Breast epithelium (tissue), 3 donors: ENCODE results near the gene KRTAP4-9.

Experiments used
- POLR2A ChIP-seq: fragments of 450-650 bp; IDR thresholded peaks from one replicate; pipeline ENCODE4 v1.6.1; 2016; ENCODE audit warnings: antibody characterized with exemption, mild to moderate bottlenecking, moderate library complexity
- TF ChIP-seq, protein P1 (sequence below), 3 donors: fragments of 450-650 bp; IDR thresholded peaks; one replicate each; pipeline ENCODE4 v1.5.1; 2016 to 2017; ENCODE audit warnings: antibody characterized with exemption in 3 of 3, mild to moderate bottlenecking in 3 of 3, moderate library complexity in 3 of 3

DNA sequence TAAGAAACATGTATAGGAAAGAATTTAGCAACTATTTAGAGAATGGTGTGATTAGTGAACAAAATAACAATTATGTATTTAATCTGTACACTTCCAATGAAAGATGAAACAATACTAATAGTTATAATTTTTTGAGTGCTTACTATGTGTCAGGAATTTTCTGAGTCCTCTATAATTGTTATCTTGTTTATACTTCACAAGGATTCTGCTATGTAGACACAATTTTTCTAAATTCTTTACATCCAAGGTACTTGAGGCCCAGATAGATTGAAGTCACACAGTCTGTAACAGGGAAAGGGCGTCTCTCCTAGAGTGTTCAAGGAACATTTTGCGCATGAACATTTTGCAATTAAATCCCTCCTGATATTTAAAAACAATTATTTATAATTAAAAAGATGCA lies 19.9 kb downstream of the KRTAP4-9 start:
- TF ChIP-seq POLR2A: no peak
- TF ChIP-seq, protein P1, sequence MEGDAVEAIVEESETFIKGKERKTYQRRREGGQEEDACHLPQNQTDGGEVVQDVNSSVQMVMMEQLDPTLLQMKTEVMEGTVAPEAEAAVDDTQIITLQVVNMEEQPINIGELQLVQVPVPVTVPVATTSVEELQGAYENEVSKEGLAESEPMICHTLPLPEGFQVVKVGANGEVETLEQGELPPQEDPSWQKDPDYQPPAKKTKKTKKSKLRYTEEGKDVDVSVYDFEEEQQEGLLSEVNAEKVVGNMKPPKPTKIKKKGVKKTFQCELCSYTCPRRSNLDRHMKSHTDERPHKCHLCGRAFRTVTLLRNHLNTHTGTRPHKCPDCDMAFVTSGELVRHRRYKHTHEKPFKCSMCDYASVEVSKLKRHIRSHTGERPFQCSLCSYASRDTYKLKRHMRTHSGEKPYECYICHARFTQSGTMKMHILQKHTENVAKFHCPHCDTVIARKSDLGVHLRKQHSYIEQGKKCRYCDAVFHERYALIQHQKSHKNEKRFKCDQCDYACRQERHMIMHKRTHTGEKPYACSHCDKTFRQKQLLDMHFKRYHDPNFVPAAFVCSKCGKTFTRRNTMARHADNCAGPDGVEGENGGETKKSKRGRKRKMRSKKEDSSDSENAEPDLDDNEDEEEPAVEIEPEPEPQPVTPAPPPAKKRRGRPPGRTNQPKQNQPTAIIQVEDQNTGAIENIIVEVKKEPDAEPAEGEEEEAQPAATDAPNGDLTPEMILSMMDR (IDR thresholded peaks at IDR 0.05): no peak
